ENCODE data around the gene SETX.
A peak's percentile ranks its signal among the peaks of the same experiment; 100 is the strongest.
"Not testable (repeated sequence)": the region's sequence is repeated elsewhere in the genome, so short reads cannot be mapped to it uniquely, and the experiment has no call there.

The SETX gene, protein sequence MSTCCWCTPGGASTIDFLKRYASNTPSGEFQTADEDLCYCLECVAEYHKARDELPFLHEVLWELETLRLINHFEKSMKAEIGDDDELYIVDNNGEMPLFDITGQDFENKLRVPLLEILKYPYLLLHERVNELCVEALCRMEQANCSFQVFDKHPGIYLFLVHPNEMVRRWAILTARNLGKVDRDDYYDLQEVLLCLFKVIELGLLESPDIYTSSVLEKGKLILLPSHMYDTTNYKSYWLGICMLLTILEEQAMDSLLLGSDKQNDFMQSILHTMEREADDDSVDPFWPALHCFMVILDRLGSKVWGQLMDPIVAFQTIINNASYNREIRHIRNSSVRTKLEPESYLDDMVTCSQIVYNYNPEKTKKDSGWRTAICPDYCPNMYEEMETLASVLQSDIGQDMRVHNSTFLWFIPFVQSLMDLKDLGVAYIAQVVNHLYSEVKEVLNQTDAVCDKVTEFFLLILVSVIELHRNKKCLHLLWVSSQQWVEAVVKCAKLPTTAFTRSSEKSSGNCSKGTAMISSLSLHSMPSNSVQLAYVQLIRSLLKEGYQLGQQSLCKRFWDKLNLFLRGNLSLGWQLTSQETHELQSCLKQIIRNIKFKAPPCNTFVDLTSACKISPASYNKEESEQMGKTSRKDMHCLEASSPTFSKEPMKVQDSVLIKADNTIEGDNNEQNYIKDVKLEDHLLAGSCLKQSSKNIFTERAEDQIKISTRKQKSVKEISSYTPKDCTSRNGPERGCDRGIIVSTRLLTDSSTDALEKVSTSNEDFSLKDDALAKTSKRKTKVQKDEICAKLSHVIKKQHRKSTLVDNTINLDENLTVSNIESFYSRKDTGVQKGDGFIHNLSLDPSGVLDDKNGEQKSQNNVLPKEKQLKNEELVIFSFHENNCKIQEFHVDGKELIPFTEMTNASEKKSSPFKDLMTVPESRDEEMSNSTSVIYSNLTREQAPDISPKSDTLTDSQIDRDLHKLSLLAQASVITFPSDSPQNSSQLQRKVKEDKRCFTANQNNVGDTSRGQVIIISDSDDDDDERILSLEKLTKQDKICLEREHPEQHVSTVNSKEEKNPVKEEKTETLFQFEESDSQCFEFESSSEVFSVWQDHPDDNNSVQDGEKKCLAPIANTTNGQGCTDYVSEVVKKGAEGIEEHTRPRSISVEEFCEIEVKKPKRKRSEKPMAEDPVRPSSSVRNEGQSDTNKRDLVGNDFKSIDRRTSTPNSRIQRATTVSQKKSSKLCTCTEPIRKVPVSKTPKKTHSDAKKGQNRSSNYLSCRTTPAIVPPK (N-terminal part only)

DNA sequence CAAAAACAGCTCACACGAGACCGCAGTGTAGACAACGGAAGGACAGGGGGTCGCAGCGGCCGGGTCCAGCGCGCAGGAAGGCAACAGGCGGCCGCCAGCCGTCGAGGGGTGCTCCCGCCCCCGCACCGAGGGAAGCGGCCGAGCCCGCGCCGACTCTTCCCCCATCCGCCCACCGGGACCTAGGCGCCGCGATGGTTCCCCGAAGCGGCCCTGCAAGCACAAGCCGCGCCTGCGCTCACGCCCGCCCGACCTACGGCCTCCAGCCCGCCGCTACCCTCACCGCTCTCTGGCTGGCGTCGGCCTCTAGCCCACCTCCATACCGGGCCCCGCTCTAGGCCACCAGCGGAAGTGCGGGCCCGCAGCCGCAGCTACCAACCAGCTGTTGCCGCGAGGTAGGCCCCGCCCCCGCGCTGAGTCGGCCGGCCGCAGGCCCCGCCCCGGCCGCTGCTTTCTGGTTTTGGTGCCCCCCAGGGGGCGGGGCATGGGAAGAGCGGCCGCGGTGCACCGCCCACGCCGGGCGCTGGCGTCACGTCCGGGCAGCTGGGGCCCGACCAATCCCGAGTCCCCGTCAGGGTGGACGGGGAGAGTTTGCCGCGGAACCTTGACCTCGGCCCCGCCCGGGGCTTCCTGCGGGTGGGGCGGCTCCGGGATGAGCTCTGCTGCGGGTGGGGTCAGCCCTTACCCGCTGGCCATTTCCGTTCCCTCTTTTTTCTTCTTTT lies at the start of gene SETX:
TSS of gene SETX (minus strand) at position 350 of the 719 bp plus-strand sequence. CDS start 5,558 bp downstream, outside the sequence.
- DNase-seq (ENCODE audit: low read depth), result peak; percentile 95

GRCh38 chr9:132404228-132404881 lies 49.6 kb upstream of the SETX start:
- DNase-seq (ENCODE audit: low read depth), result no peak

DNA sequence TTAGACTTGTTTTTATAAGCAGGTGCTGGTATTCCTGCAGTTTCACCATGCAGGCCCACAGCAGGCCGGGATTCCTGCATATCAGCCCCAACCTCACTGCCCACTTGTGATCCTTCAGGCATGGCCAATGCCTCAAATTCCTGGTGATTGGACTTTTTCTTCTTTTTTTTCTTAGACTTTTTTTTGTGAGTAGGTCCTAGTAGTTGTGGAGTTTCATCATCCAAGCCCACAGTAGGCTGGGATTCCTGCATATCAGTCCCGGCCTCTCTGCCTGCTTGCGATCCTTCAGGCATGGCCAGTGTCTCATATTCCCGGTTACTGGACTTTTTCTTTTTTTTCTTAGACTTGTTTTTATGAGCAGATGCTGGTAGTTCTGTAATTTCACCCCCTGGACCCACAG lies 47.0 kb upstream of the SETX start:
- no peak for DNase-seq (ENCODE audit: low read depth)

DNA sequence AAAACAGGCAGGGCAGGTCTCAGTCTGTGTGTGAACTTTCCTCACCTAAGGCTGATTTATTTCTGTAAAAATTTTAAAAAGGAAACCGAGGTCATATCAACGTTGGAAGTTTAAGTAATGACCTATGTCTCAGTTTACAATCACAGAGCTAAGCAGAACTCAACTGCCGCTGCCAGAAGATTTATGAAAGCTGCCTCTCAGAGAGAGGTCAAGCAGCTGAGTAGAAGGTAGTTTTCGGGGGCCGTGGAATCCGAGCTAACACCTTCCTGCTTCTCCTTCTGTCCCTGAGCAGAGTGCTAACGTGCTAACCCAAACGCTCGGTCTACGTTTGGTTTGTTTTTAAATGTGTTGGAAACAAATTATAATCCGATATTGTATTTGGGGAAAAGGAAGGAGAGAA lies 40.8 kb upstream of the SETX start:
- DNase-seq (ENCODE audit: low read depth), result no peak

GRCh38 chr9:132391449-132391848 lies 36.7 kb upstream of the SETX start:
- no peak for DNase-seq (ENCODE audit: low read depth)

DNA sequence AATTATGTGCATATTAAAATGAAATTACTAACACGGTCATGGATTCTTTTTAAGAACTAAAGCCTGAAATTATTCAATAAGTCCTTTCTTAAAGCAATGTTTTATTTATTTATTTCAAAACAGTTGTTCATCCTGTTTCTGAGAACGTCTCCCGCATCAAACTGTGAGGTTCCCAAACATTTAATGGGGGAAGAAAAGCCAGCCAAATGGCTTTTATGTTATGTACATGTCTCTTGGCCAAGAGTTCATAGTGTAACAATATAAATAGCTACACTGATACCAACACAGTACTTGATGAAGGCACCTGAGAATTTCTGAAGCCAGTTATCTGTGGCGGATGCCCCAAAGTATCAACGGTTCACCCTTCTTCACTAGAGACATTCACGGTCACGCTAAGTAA lies 36.2 kb upstream of the SETX start:
- no peak for DNase-seq (ENCODE audit: low read depth)

DNA sequence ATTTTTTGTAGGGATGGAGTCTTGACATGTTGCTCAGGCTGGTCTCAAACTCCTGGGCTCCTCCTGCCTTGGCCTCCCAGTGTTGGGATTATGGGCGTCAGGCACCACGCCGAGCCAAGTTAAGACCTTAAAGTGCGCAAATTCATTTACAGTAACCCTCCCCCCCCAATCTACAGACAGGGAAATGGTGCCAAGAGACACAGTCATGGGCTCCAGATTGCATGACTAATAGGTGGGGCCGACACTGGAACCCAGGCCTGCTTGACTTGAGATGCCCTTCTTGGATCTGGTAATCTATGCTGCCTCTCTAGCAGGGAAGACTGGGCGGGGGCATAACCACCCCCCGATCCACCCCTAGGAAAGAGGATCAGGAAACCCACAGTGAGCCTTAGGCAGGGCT lies 32.3 kb upstream of the SETX start:
- no peak for DNase-seq (ENCODE audit: low read depth)

- DNase-seq (ENCODE audit: low read depth), result no peak
Measured at GRCh38 chr9:132384376-132384775, 29.6 kb upstream of the SETX start.

DNA sequence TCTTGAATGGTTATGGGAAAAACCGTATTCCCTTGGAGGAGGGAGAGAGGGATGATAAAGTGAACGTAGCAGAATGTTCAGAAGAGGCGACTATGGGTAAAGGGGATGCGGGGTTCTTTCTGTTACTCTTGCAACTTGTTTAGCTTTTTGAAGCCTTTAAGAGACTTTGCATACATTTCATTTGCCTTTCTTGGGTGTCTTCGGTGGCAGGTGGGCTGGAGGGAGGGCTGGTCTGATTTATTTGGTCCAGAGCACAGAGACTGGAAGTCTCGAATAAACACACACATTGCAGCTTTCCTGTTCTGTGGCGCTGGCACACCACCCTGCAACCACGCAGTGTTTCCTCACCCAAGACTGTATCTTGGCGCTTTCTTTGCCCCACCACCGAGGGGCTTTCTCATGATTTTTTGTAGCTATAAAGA lies 28.7 kb upstream of the SETX start:
- DNase-seq (ENCODE audit: low read depth), result no peak

- no peak for DNase-seq (ENCODE audit: low read depth)
Measured at GRCh38 chr9:132381966-132382541, 27.3 kb upstream of the SETX start.

DNA sequence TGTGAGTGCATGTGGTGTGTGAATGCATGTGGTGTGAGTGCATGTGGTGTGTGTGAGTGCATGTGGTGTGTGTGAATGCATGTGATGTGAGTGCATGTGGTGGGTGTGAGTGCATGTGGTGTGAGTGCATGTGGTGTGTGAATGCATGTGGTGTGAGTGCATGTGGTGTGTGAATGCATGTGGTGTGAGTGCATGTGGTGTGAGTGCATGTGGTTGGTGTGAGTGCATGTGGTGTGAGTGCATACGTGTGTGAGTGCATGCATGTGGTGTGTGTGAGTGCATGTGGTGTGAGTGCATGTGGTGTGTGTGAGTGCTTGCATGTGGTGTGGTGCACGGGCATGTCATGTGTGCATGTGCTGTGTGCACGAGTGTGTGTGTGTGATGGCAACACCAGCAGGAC lies 23.6 kb upstream of the SETX start:
- not testable (repeated sequence) for DNase-seq (ENCODE audit: low read depth)

DNA sequence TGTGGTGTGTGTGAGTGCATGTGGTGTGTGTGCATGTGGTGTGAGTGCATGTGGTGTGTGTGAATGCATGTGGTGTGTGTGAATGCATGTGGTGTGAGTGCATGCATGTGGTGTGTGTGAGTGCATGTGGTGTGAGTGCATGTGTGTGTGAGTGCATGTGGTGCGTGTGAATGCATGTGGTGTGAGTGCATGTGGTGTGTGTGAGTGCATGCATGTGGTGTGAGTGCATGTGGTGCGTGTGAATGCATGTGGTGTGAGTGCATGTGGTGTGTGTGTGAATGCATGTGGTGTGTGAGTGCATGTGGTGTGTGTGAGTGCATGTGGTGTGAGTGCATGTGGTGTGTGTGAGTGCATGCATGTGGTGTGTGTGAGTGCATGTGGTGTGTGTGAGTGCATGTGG lies 23.0 kb upstream of the SETX start:
- not testable (repeated sequence) for DNase-seq (ENCODE audit: low read depth)

- DNase-seq (ENCODE audit: low read depth), result no peak
Measured at GRCh38 chr9:132372177-132373095, 17.6 kb upstream of the SETX start.

DNA sequence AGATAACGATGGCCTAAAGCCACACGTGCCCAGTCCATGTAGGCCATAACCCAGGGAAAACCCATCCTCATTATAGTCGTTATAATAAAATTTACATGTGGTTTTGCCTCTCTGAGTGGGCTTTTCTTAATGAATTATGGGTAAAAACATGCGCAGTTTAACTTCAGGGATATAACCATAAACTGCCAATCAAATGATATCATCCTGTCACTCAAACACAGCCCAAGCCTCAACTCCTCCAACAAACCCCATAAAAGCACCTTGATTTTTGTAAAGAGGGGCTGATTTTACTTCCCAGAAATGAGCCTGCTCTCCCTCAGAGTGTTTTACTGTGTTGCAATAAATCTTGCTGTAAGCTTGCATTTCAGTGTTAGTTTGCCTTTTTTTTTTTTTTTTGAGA lies 15.8 kb upstream of the SETX start:
- DNase-seq (ENCODE audit: low read depth), result no peak

GRCh38 chr9:132369421-132369820 lies 14.6 kb upstream of the SETX start:
- no peak for DNase-seq (ENCODE audit: low read depth)

GRCh38 chr9:132367613-132368313 lies 13.0 kb upstream of the SETX start:
- no peak for DNase-seq (ENCODE audit: low read depth)

- DNase-seq (ENCODE audit: low read depth), result no peak
Measured at GRCh38 chr9:132366481-132366880, 11.7 kb upstream of the SETX start.

- no peak for DNase-seq (ENCODE audit: low read depth)
Measured at GRCh38 chr9:132365986-132366385, 11.2 kb upstream of the SETX start.

DNA sequence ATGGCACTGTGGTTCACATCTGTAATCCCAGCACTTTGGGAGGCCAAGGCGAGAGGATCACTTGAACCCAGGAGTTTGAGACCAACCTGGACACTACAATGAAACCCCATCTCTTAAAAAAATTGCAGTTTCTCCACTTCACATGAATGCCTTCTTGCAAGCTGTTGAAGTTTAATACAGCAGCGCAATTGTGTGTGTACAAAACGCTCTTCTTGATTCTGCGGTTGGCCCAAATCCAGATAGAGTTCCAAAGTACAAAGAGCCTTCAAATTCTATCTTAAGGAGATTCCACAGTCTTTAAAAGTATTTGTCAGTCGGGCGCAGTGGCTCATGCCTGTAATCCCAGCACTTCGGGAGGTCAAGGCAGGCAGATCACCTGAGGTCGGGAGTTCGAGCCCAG lies 9.3 kb upstream of the SETX start:
- DNase-seq (ENCODE audit: low read depth), result no peak

All from activated T-cell treated with anti-CD3 and anti-CD28 coated beads for 24 hours (primary cell).